Neuron (in vitro differentiated cells): ENCODE data around the gene BCL11A.

Experiments
- H2AFZ ChIP-seq: one replicate; pipeline ENCODE4 v1.6.1; 2013; ENCODE audit warnings: low read depth, mild to moderate bottlenecking, inconsistent platforms, low read length, moderate library complexity
- H3K27me3 ChIP-seq: one replicate; pipeline ENCODE4 v1.6.1; 2013; ENCODE audit warnings: low read length; ENCODE audit not compliant: insufficient read depth
- H3K36me3 ChIP-seq: one replicate; pipeline ENCODE4 v1.6.1; 2013; ENCODE audit warnings: low read length; ENCODE audit not compliant: insufficient read depth
- H3K4me1 ChIP-seq: one replicate; pipeline ENCODE4 v1.6.1; 2013; ENCODE audit warnings: low read length; ENCODE audit not compliant: insufficient read depth
- H3K4me3 ChIP-seq: 2 replicates; pipeline ENCODE4 v1.5.1; 2013; ENCODE audit warnings: mild to moderate bottlenecking, low read length, moderate library complexity
- H3K9me3 ChIP-seq: one replicate; pipeline ENCODE4 v1.6.1; 2013; ENCODE audit warnings: low read length

The BCL11A gene

GRCh38 chr2:60486551-60486950 lies 66.9 kb downstream of the BCL11A start:
- Histone ChIP-seq H3K4me3 (no peak overlapping the region), H3K36me3 (no peaks in the 10 kb centered on the region), H2AFZ (no peak overlapping the region), H3K27me3 (no peaks in the 10 kb centered on the region), H3K9me3 (no peaks in the 10 kb centered on the region), H3K4me1 (no peaks in the 10 kb centered on the region)

- H3K27me3 ChIP-seq = no peaks in the 10 kb centered on the region
- no peaks in the 10 kb centered on the region for H3K4me1 ChIP-seq
- H3K4me3 ChIP-seq = no peak overlapping the region
- H2AFZ ChIP-seq = no peak overlapping the region
- no peaks in the 10 kb centered on the region for H3K9me3 ChIP-seq
- no peaks in the 10 kb centered on the region for H3K36me3 ChIP-seq
Observed at GRCh38 chr2:60486067-60486466, 67.4 kb downstream of the BCL11A start.

- Histone ChIP-seq H3K4me3 (no peak overlapping the region), H3K9me3 (no peaks in the 10 kb centered on the region), H3K27me3 (no peaks in the 10 kb centered on the region), H3K4me1 (no peaks in the 10 kb centered on the region), H2AFZ (no peak overlapping the region), H3K36me3 (no peaks in the 10 kb centered on the region)
Observed at GRCh38 chr2:60485550-60485949, 67.9 kb downstream of the BCL11A start.

- no peaks in the 10 kb centered on the region for H3K4me1 ChIP-seq
- no peaks in the 10 kb centered on the region for H3K27me3 ChIP-seq
- H3K4me3 ChIP-seq = no peak overlapping the region
- no peaks in the 10 kb centered on the region for H3K9me3 ChIP-seq
- no peaks in the 10 kb centered on the region for H3K36me3 ChIP-seq
- no peak overlapping the region for H2AFZ ChIP-seq
Observed at GRCh38 chr2:60485055-60485454, 68.4 kb downstream of the BCL11A start.

- Histone ChIP-seq H3K4me3 (no peak overlapping the region), H3K9me3 (no peaks in the 10 kb centered on the region), H3K27me3 (no peaks in the 10 kb centered on the region), H3K4me1 (no peaks in the 10 kb centered on the region), H3K36me3 (no peaks in the 10 kb centered on the region), H2AFZ (no peak overlapping the region)
Observed at GRCh38 chr2:60484133-60484645, 69.3 kb downstream of the BCL11A start.

GRCh38 chr2:60483401-60483800 lies 70.1 kb downstream of the BCL11A start:
- Histone ChIP-seq H3K4me1 (no peaks in the 10 kb centered on the region), H3K36me3 (no peaks in the 10 kb centered on the region), H2AFZ (no peak overlapping the region), H3K4me3 (no peak overlapping the region), H3K27me3 (no peaks in the 10 kb centered on the region), H3K9me3 (no peaks in the 10 kb centered on the region)

GRCh38 chr2:60482222-60482621 lies 71.2 kb downstream of the BCL11A start:
- Histone ChIP-seq H2AFZ (no peak overlapping the region), H3K36me3 (no peaks in the 10 kb centered on the region), H3K4me3 (no peak overlapping the region), H3K4me1 (no peaks in the 10 kb centered on the region), H3K9me3 (no peaks in the 10 kb centered on the region), H3K27me3 (no peaks in the 10 kb centered on the region)

GRCh38 chr2:60481257-60481656 lies 72.2 kb downstream of the BCL11A start:
- Histone ChIP-seq H3K4me3 (no peak overlapping the region), H3K4me1 (no peaks in the 10 kb centered on the region), H3K9me3 (no peaks in the 10 kb centered on the region), H3K36me3 (no peaks in the 10 kb centered on the region), H3K27me3 (no peaks in the 10 kb centered on the region), H2AFZ (no peak overlapping the region)

GRCh38 chr2:60480089-60480773 lies 73.2 kb downstream of the BCL11A start:
- H3K9me3 ChIP-seq = no peaks in the 10 kb centered on the region
- H3K27me3 ChIP-seq = no peaks in the 10 kb centered on the region

GRCh38 chr2:60479226-60480088 lies 74.0 kb downstream of the BCL11A start:
- Histone ChIP-seq H3K9me3 (no peaks in the 10 kb centered on the region), H3K36me3 (no peaks in the 10 kb centered on the region), H3K4me3 (no peak overlapping the region), H3K4me1 (no peaks in the 10 kb centered on the region), H3K27me3 (no peaks in the 10 kb centered on the region), H2AFZ (no peak overlapping the region)

More at GRCh38 chr2:60480089-60480773, 73.2 kb downstream of the BCL11A start:
- Histone ChIP-seq H3K36me3 (no peaks in the 10 kb centered on the region), H3K4me1 (no peaks in the 10 kb centered on the region), H2AFZ (no peak overlapping the region), H3K4me3 (no peak overlapping the region)

- Histone ChIP-seq H3K36me3 (no peaks in the 10 kb centered on the region), H3K4me1 (no peaks in the 10 kb centered on the region), H2AFZ (no peak overlapping the region), H3K4me3 (no peak overlapping the region), H3K9me3 (no peaks in the 10 kb centered on the region), H3K27me3 (no peaks in the 10 kb centered on the region)
Observed at GRCh38 chr2:60478660-60479059, 74.8 kb downstream of the BCL11A start.

GRCh38 chr2:60476206-60476954 lies 77.1 kb downstream of the BCL11A start:
- H3K36me3 ChIP-seq = no peaks in the 10 kb centered on the region
- H2AFZ ChIP-seq = no peak overlapping the region
- no peaks in the 10 kb centered on the region for H3K4me1 ChIP-seq
- H3K27me3 ChIP-seq = no peaks in the 10 kb centered on the region
- H3K4me3 ChIP-seq = no peak overlapping the region
- no peaks in the 10 kb centered on the region for H3K9me3 ChIP-seq
